ENCODE results near the gene ZNF655. TPM values are rescaled to one million over a fixed set of nuclear protein-coding genes. Genes with fewer than 3 reads are reported as not detected.

ZNF655 gene
- total RNA-seq, 1 experiment from 2014 or later = 54.9 TPM

DNA sequence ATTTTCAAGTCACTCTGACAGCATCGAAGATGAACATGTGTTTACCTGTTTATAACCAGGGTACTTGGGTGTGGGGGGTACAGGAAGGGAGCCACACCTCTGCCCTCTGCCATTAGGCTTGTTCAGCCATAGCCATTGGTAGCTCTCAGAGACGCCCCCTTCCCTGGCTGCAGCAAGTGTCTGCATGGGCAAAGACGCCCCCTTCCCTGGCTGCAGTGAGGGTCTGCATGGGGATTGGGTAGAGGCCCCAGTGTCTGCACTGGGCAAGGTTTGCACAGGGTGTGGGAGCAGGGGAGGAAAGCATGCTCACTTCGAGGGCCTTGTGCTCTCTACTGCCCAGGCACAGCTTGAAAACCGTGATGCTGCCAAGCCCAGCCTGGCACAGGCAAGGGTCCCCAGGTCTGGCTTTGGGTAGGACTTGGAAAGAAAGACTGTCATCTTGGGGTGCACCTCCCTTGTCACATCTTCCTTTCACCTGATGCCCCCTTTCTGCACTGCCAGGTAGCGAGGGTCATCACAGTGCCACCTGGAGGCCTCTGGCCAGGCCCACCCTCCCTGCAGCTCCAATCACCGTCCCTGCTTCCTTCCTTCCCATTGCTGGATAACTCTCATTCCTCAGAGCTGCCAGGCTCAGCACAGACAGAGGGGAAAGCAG is 43.3 kb downstream of the ZNF655 start:
- ATAC-seq (no peak), DNase-seq (ENCODE audit: low read depth, low spot score) (no peak)
- Histone ChIP-seq H3K27ac (ENCODE audit: low read length) (no peak overlapping the region), H3K4me1 (ENCODE audit: control insufficient read depth, insufficient read depth, low read length) (no peaks in the 10 kb centered on the region), H3K9me3 (ENCODE audit: control insufficient read depth, insufficient read depth, low read depth, low read length) (no peaks in the 10 kb centered on the region), H3K36me3 (ENCODE audit: control insufficient read depth, insufficient read depth, low read length) (no peaks in the 10 kb centered on the region), H3K4me3 (ENCODE audit: low read depth in 2 of 2, low read length in 2 of 2) (no peak overlapping the region), H3K27me3 (ENCODE audit: control insufficient read depth, insufficient read depth, low read length) (no peaks in the 10 kb centered on the region)
- in situ Hi-C loops (cut with HindIII; ENCODE audit: low pct_unique_long_range_greater_than_20kb, low sequenced_read_pairs) = no loop called here
- BruUV-seq (replicated peaks) = no TSS peak
- POLR2A ChIA-PET = no interaction called here
- TF ChIP-seq, protein P1, sequence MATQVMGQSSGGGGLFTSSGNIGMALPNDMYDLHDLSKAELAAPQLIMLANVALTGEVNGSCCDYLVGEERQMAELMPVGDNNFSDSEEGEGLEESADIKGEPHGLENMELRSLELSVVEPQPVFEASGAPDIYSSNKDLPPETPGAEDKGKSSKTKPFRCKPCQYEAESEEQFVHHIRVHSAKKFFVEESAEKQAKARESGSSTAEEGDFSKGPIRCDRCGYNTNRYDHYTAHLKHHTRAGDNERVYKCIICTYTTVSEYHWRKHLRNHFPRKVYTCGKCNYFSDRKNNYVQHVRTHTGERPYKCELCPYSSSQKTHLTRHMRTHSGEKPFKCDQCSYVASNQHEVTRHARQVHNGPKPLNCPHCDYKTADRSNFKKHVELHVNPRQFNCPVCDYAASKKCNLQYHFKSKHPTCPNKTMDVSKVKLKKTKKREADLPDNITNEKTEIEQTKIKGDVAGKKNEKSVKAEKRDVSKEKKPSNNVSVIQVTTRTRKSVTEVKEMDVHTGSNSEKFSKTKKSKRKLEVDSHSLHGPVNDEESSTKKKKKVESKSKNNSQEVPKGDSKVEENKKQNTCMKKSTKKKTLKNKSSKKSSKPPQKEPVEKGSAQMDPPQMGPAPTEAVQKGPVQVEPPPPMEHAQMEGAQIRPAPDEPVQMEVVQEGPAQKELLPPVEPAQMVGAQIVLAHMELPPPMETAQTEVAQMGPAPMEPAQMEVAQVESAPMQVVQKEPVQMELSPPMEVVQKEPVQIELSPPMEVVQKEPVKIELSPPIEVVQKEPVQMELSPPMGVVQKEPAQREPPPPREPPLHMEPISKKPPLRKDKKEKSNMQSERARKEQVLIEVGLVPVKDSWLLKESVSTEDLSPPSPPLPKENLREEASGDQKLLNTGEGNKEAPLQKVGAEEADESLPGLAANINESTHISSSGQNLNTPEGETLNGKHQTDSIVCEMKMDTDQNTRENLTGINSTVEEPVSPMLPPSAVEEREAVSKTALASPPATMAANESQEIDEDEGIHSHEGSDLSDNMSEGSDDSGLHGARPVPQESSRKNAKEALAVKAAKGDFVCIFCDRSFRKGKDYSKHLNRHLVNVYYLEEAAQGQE (IDR thresholded peaks at IDR 0.05; ENCODE audit: insufficient read depth in 1 of 2, low read depth in 2 of 2, low read length in 1 of 2) = no peak
- no peak for TF ChIP-seq POLR2AphosphoS5 (IDR thresholded peaks at IDR 0.05; ENCODE audit: low read depth, low read length)
- TF ChIP-seq TCF7L2 (IDR thresholded peaks at IDR 0.05; ENCODE audit: low read depth, low read length) = no peak
- no peak for TF ChIP-seq SIN3A (IDR thresholded peaks at IDR 0.05; ENCODE audit: borderline replicate concordance, insufficient read depth, low read depth, low read length)
- no peak for TF ChIP-seq CTCF (IDR thresholded peaks at IDR 0.05)
- intact Hi-C loops (cut with micrococcal nuclease; ENCODE audit: unreplicated experiment) = no loop called here
- CTCF ChIA-PET = interaction anchor here (1.1 kb wide), 1 partner anchor 8 kb away, joined by 3 read pairs; no protein-coding TSS in a partner anchor

GRCh38 chr7:99605527-99605926 is 47.1 kb downstream of the ZNF655 start:
- no peak for TF ChIP-seq CTCF (IDR thresholded peaks at IDR 0.05)
- no peak for TF ChIP-seq TCF7L2 (IDR thresholded peaks at IDR 0.05; ENCODE audit: low read depth, low read length)
- TF ChIP-seq SIN3A (IDR thresholded peaks at IDR 0.05; ENCODE audit: borderline replicate concordance, insufficient read depth, low read depth, low read length) = no peak
- TF ChIP-seq, protein P1 (IDR thresholded peaks at IDR 0.05; ENCODE audit: insufficient read depth in 1 of 2, low read depth in 2 of 2, low read length in 1 of 2) = no peak
- no peak for TF ChIP-seq POLR2AphosphoS5 (IDR thresholded peaks at IDR 0.05; ENCODE audit: low read depth, low read length)
- ATAC-seq (no peak), DNase-seq (ENCODE audit: low read depth, low spot score) (no peak)
- no TSS peak for BruUV-seq (replicated peaks)
- no peaks in the 10 kb centered on the region for H3K27me3 ChIP-seq (ENCODE audit: control insufficient read depth, insufficient read depth, low read length)
- no peak overlapping the region for H3K4me3 ChIP-seq (ENCODE audit: low read depth in 2 of 2, low read length in 2 of 2)
- H3K27ac ChIP-seq (ENCODE audit: low read length) = no peak overlapping the region
- CTCF ChIA-PET = no interaction called here
- H3K4me1 ChIP-seq (ENCODE audit: control insufficient read depth, insufficient read depth, low read length) = no peaks in the 10 kb centered on the region
- intact Hi-C loops (cut with micrococcal nuclease; ENCODE audit: unreplicated experiment) = no loop called here
- POLR2A ChIA-PET = no interaction called here
- no peaks in the 10 kb centered on the region for H3K9me3 ChIP-seq (ENCODE audit: control insufficient read depth, insufficient read depth, low read depth, low read length)
- in situ Hi-C loops (cut with HindIII; ENCODE audit: low pct_unique_long_range_greater_than_20kb, low sequenced_read_pairs) = no loop called here
- no peaks in the 10 kb centered on the region for H3K36me3 ChIP-seq (ENCODE audit: control insufficient read depth, insufficient read depth, low read length)

Measured in Panc1 (cell line).